Measurements from ENCODE around the gene MAP3K6.

MAP3K6 gene

DNA sequence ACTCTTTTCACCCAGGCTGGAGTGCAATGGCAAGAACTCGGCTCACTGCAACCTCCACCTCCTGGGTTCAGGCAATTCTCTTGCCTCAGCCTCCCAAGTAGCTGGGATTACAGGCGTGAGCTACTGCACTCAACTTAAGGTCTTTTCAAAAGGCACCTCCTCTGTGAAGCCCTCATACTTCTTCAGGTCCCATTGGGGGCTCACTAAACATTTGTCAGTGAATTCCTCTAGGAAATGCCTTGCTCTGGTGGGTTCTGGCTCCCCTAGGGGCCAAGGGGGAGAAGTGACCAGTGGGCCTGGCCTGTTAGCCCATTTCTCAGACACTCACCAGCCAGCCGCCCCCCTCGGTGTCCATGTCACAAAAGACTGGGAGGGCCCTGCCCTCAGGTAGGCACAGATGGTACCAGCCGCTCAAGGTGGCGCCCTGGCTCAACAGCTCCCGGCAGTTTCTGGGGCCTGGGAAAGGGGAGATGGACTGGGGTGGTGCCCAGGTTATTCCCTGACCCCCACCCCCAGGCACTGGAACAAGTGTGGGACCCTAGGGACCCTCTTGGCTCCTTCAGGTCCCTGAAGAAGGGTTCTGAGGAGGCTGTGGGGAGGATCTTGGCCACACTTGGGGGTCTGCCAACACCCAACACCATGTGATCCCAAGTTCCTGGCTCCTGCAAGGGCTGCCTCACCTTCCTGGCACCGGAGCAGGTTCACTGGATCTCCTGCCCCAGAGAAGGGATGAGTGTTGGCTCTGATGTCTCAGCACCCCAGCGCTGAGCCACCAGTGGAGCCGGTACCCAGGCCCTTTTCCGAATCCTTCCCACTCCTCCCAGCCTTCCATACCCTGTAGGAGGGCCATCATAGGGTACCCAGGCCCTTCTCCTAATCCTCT, 6.3 kb upstream of the MAP3K6 start:
- no peak for DNase-seq (ENCODE audit: low read depth, low spot score)

DNA sequence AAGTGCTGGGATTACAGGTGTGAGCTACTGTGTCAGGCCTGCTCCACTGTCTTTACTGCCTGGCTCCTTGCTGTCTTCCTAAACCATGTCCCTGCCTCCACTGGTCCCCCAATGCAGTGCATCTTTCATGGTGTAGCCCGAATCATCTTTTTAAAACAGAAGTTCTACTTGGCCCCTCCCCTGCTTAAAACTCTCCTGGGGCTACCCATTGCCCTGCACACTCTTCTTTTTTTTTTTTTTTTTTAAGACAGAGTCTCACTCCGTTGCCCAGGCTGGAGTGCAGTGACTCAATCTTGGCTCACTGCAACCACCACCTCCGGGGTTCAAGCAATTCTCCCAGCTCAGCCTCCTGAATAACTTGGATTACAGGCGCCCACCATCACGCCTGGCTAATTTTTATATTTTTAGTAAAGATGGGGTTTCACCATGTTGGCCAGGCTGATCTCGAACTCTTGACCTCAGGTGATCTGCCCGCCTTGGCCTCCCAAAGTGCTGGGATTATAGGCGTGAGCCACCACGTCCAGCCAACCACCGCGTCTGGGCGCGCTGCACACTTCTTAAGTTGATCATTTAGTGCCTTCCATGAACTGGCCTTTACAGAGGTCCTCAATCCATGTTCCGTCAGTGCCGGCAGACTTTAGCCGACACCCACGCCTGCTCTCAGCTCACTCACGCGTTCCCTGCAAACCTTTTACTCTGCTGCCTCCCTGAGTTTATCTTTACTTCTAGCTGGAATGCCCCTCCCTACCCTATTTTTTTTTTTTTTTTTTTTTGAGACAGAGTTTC, 5.5 kb upstream of the MAP3K6 start:
- no peak for DNase-seq (ENCODE audit: low read depth, low spot score)

DNA sequence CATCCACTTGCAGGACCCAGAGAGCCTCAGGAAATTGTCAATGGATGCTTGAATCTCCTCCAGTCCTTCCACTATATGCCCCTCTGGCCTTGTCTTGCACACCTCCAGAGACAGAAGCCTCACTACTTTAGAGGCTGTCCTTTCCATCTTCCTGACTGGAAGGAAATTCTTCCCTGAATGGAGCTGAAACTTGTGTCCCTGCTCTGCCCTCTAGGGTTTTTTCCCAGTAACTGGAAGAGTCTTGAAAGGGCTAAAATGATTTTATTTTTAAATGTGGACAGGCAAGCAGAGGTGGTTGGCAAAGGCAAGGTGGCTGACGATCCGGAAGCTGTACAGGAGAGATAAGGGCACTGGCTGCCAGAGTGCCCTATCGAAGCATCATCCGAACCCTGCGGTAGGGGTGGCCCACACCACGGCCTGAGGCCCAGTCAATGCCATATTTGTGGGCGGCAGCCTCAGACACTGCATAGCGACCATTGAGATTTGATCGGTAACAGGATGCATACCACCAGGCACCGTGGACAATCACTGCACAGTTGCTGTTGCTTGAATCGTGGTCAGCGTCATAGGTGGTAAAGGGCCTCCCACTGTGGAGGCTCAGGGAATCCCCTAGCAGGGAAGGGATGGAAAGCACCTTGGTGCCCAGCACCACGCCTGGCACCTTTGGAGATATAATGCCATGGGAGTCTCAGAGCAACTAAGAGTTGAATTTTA, 2.3 kb upstream of the MAP3K6 start:
- no peak for DNase-seq (ENCODE audit: low read depth, low spot score)

DNA sequence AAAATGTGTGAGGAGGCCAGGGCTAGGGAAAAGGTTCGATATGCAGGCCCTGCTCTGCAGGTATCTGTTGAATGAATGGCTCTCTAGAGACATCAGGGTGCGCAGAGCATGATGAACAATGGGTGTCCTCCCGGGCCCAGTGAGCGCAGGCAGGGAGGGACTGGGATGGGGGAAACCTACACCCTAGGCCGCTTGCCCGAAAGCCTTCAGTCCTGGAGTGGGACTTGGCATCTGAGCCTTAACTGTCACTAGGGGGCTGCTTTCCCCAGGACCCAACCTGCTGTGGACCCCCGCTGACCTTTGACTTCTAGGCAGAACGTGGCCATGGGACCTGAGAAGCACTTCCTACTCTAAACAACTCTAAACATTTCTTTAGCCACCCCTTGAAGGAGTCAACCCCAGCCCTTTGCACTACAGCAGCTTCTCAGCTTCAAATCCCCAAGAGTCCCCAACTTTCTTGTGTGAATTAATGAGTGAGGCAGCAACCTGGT, 444 bp upstream of the MAP3K6 start:
- no peak for DNase-seq (ENCODE audit: low read depth, low spot score)

DNA sequence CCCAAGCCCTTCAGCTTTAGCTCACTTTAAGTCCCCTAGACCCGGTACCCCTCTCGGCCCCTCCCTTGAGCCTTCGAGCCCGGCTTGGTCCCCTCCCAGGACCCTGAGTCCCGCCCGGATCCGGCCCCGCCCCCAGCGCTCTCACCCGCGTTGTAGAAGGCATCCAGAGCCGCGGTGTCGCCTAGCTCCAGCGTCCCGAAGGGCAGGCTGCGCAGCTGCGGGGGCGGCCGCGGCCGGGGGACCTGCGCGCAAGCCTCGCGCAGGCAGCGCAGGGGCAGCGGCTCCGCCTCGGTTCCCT, 699 bp downstream of the MAP3K6 start:
- peak; percentile 90 for DNase-seq (ENCODE audit: low read depth, low spot score)

DNA sequence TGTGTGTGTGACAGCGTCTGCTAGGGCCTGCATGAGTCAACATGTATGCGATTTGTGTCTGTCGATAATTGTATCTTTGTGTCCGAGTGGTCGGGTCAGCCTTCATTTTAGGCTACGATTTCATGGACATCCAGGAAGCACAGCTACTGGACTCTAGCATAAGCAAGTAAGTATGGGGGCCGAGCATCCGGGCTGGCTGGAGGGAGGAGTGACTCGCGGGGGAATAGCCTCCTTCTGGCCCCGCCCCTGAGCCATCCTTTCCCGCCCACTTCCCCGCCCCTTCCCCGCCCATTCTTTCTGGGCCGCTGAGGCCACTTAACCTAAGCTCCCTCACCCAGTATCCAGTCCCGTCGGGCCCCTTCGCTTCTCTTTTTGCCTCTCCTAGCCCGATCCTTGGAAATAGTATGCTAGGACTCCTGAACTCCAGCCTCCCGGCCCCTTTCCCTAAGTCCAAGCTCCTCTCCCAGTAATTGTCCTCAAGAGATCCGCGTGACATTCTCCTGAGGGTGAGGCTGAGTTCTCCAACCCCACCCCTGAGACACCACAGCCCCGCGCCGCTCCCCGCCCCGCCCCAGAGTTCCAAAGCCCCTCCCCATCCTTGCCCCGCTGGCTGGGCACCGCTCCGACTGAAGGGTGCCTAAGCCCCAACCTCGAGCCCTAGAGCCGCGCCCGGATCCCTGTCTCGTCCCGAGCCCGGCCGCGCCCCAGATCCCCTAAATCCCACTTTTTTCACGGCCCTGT, 1.2 kb downstream of the MAP3K6 start:
- DNase-seq (ENCODE audit: low read depth, low spot score), result peak; percentile 95

DNA sequence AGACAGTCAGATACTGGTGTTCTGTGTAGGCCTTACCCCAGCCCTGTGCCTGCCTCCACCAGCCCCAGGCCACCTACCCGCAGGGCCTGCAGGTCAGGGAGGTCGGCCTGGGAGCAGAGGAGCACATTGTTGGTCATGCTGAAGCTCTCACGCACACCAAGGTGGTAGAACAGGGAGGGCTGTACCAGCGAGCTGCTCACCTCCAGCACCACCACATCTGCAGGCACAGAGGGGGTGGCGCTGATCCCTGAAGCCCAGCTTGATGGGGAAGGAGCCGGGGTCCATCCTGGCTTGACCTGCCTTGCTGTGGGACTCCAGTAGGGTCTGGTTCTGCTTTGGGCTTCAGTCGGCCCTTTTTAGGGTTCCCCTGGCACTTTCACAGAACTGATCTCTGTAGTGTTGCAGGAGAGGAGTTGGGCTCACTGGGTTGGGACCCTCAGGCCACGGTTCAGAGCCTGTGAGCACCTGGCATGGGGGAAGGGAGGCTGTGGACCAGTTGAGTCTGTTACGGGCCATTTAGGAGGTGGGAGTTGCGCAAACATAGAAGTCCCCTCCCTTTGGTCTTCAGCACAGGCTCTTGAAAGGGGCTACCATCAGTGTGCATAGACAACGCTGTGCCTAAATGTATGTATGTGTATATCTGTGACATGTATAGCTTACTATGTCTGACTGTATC, 1.9 kb downstream of the MAP3K6 start:
- no peak for DNase-seq (ENCODE audit: low read depth, low spot score)

DNA sequence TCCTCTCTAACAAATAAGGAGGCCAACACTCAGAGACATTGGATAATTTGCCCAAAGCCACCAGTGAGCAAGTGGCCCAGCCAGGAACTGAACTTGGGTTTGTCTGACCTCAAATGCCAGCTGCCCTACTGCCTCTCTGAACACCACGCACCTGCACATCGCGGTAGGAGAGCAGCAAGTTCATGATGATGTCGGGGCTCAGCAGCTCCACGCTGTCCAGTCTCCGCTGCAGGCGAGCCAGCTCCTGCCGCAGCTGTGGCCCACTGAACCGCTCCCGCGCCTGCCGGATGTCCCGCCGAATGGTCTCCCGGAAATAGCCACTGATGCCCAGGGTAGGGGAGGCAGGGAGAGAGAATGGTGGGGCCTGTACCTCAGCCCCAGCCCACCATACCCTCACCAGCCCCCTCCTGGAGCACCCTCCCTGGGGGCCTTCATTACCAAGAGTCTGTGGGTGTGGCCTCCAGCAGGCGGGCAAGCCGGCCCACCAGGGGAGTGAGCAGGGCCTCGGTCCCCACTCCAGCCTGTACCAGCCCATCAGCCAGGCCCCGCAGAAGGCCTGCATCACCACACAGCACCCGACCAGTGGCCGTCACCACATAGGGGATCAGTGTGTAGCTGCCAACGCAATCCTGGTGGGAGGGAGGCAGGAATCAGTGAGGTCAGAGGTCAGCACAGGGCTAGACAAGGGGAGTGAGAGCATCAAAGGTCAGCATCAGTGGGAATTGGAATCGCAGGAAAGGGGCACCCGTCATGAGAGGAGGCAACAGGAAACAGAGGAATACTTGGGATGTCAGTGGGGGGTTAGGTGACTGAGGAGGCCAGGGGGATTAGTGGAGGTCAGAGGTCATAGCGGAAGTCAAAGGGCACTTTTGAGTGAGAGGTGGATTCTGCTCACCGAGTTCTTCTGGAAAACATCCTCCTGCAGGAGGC, 2.7 kb downstream of the MAP3K6 start:
- DNase-seq (ENCODE audit: low read depth, low spot score), result no peak

DNA sequence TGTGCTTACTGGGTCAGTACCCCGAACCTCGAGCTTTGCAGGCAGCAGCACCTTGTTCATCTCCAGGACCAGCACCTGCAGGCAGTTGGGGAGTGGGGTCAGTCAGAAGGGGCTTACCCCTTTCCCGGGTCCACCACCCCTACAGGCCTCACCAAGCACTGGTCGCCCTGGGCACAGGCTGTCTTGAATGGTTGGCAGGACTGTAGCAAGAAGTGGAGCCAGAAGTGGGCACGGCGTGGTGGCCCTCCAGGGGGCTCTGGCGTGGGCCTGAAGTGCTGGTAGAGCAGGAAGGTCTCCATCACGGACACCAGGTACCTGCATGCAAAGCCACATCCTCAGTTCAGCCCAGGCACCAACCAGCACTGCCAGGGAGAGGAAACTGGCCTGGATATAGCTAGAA, 5.2 kb downstream of the MAP3K6 start:
- no peak for DNase-seq (ENCODE audit: low read depth, low spot score)

DNA sequence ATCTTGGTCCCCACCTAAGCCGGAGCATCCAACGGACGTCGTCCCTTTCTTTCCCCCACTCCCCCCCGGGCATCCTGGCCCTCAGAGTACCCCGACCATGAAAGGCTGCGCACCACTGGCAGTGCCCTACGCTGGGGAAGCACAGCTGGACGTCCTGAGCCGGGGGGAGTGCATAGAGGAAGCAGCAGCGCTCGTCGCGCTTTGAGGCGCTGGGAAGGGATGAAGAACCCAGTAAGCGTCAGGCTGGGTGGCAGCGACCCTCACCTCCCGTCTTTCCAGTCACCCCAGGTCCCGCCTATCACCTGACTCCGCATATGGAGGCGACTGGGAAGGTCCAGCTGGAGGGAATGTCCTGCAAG, 5.7 kb downstream of the MAP3K6 start:
- DNase-seq (ENCODE audit: low read depth, low spot score), result no peak

DNA sequence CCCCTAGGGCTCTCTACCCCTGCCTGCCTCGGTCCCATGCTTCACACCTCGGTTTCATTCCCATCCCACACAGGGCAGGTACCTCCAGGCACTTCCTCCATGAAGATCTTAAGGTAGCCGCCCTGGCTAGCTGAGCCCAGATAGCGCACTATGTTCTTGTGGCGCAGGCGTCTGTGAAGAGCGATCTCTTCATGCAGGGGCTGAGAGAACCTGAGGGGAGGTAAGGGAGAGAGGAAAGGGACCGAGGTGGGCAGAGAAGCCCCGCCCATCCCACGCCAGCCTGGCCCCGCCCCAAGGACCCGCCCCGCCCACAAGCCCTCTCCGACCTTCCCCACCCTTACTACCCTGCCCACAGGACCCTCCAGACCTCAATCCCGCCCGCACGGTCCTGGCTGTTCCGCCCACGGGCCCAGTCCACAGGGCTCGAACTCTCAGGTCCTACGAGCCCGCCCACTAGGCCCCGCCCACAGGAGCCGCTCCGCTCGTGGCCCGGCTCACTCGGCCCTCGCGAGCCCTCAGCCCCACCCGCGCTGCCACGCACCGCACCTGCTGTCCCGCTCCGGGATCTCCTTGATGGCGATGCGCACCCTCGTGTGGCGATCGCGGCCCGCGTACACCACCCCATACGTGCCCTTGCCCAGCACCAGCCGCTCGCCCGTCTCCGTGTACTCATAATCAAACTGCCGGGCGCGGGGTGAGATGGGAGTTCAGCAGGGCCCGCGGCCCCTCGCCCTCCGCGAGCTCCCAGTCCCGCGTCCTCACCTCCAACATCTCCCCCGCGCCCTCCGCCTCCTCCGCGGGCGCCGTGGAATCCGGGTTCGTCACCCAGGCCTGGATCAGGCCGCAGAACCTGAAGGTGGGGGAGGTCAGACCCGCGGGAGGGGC, 6.4 kb downstream of the MAP3K6 start:
- no peak for DNase-seq (ENCODE audit: low read depth, low spot score)

DNA sequence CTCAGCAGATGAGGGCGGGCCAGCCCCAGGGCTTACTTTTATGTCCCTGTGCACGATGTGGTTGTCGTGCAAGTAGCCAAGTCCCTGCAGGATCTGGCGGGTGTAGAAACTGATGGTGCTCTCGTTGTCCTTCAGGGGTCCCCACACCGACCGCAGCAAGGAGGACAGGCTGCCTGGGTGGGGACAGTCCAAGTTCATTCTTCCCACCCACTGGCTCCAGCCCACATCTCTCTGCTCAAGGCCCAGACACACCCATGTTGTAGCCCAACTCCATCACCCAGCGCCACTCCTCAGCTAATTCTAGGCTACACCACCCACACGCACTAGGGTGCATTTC, 7.0 kb downstream of the MAP3K6 start:
- no peak for DNase-seq (ENCODE audit: low read depth, low spot score)

DNA sequence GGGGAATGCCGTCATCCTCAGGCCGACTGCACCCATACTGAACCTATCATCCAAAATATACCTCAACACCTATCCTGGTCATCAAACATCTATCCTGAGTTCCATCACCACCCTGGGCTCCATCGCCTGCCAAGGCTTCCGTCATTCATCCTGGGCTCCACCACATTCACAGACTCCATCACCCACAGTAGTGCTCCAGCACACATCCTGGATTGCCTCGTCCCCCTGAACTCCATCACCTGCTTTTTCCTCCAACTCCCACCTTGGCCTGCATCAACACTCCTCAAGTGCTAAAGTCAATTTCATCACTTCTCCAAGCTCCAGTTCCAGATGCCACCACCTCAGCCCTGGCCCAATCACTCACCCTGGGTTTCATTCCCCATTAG, 7.8 kb downstream of the MAP3K6 start:
- DNase-seq (ENCODE audit: low read depth, low spot score), result no peak

DNA sequence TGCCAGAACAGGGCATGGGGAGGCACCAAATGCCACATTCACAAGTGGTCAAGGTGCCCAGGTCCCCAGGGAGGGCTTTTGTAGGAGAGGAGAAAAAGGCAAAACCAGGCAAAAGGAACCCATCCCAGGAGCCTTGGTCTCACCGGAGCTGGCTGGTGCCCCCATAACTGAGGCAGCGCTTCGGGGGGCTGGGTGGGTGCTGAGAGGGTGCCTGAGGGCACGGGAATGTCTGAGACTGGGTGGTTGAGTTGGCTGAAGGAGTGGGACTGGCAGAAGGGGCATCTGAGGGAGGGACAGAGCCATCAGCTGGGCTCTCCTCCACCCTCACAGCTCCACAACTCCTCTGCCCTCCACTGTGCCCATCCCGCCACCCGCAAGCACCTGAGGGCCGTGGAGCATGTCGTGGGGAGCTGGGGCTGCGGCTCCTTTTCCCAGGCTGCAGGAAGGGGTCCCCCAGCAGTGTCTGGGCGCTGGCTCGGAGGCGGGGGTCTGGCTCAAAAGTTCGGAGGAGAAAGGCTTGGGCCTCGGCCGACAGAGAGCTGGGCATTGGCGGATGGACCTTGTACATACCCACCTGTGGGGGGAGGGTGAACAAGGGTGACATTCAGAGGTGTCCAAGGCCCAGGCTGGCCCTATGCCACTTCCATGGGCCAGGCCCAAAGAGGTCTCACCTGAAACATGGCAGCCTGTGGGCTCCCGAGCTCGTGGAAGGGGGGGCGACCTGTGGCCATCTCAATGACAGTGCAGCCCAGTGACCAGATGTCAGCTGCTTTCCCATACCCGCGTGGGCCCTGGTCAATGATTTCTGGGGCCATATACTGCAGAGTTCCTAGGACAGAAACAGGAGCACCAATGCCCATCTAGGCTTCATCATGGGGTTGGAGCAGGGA, 8.5 kb downstream of the MAP3K6 start:
- no peak for DNase-seq (ENCODE audit: low read depth, low spot score)

DNA sequence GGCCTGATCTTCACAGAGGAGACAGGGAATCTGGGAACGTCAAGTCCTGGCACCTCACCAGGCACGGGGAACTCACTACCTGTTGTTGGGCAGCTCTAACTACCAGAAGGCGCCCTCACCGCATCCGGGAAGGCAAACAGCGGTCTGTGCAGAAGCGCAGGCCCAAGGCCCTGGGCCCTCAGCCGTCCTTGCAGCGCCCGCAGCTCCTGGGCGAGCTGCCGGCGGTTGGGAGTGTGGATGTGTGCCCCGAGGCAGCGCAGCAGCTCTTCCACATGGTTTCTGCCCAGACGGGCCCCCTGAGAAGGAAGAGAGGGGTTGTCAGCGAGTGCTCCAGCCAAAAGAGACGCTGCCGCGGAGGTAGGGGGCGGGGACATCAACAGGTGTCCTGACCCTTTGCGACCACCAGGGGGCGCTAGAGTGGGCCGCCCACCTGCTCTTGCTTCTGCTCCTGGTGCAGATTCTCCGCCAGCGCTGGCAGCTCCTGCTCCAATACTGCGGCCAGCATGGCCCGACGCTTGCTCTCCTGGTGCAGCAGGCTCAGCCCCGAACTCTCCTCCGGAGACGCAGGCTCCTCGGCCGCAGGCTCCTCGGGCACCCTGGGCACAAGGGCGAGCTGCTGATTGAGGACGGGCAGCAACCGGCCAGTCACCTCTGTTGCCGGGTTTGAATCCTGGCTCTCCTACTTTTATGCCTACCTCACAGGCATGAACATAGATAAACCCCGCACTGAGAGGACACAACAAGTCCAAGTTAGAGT, 9.3 kb downstream of the MAP3K6 start:
- DNase-seq (ENCODE audit: low read depth, low spot score), result peak; percentile 84

DNA sequence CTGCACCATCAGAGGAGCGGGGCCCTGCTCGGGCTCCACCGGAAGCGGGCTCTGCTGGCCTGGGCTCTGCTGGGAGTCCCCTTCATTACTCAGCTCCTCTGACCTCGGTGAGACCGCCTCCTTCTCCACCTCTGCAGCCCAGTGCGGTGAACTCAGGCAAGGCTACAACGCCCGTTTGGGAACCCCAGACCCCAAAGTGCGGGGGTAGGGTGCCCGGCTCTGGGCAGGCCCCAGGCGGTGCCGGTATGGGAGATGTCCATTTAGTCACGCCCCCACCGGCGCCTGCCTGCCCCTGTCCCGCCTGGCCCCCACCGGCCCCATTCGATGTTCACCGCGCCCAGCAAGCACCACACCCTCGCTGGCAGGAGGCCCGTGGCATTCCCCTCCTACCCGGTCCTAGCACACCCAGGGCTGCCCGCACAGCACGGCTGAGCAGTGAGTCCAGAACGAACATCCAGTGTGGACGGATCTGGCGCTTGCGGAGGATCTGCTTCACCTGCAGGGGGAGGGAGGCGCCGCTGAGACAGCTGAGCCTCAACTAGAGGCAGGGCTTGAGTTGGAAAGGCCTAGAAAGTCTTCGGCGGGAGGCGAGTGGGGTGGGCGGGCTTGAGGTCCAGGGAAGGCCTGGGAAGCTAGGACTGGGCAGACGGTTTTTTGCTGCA, 10.0 kb downstream of the MAP3K6 start:
- DNase-seq (ENCODE audit: low read depth, low spot score), result no peak

DNA sequence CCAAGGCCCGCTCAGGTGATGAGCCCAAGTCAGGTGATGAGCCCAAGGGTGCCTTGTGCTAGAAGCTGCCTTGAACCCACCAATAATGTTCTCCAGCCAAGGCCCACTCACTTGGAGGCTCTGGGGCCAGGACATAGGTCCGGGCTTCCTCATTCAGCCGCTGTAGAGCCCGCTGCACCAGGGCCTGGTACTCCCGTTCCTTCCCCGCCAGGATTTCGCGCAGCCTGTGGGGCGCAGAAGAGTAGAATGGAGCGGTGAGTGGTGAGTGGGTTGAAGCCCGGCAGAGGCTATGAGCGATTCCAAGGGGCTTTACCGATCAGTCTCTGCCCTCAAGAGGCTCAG, 10.5 kb downstream of the MAP3K6 start:
- no peak for DNase-seq (ENCODE audit: low read depth, low spot score)
